HCEC 1CT (cell line): Measurements from ENCODE around the gene TSEN15.
A peak's percentile ranks its signal among the peaks of the same experiment; 100 is the strongest.
"Not testable (repeated sequence)": the region's sequence is repeated elsewhere in the genome, so short reads cannot be mapped to it uniquely, and the experiment has no call there.

Experiments used
- DNase-seq: peaks from one replicate; pipeline ENCODE4 v3.0.0-alpha.2; 2017

The TSEN15 gene

GRCh38 chr1:184059887-184060286 is 8.4 kb downstream of the TSEN15 start:
- no peak for DNase-seq

- DNase-seq: peak; percentile 73
These were observed 8.8 kb downstream of the TSEN15 start for GRCh38 chr1:184060316-184060715.

- peak; percentile 83 for DNase-seq
These were observed 10.0 kb downstream of the TSEN15 start for GRCh38 chr1:184061396-184062003.

- no peak for DNase-seq
These were observed 11.2 kb downstream of the TSEN15 start for GRCh38 chr1:184062640-184063286.

- DNase-seq: no peak
These were observed 14.0 kb downstream of the TSEN15 start for GRCh38 chr1:184065559-184065958.

- DNase-seq: no peak
These were observed 16.8 kb downstream of the TSEN15 start for GRCh38 chr1:184068354-184068753.

- no peak for DNase-seq
These were observed 18.1 kb downstream of the TSEN15 start for GRCh38 chr1:184069675-184070074.

GRCh38 chr1:184072376-184072775 is 20.8 kb downstream of the TSEN15 start:
- no peak for DNase-seq

- no peak for DNase-seq
These were observed 22.9 kb downstream of the TSEN15 start for GRCh38 chr1:184074383-184074782.

GRCh38 chr1:184075055-184076029 is 23.8 kb downstream of the TSEN15 start:
- DNase-seq: peak; percentile 59

- DNase-seq: no peak
These were observed 27.2 kb downstream of the TSEN15 start for GRCh38 chr1:184078564-184079249.

GRCh38 chr1:184080309-184080708 is 28.8 kb downstream of the TSEN15 start:
- no peak for DNase-seq

GRCh38 chr1:184082541-184083415 is 31.2 kb downstream of the TSEN15 start:
- no peak for DNase-seq

GRCh38 chr1:184085667-184086066 is 34.1 kb downstream of the TSEN15 start:
- DNase-seq: no peak

- no peak for DNase-seq
These were observed 36.5 kb downstream of the TSEN15 start for GRCh38 chr1:184088037-184088436.

GRCh38 chr1:184093071-184093470 is 41.5 kb downstream of the TSEN15 start:
- DNase-seq: no peak

GRCh38 chr1:184096005-184096404 is 44.5 kb downstream of the TSEN15 start:
- DNase-seq: no peak

GRCh38 chr1:184096580-184096979 is 45.0 kb downstream of the TSEN15 start:
- not testable (repeated sequence) for DNase-seq

- no peak for DNase-seq
These were observed 49.6 kb downstream of the TSEN15 start for GRCh38 chr1:184101141-184101540.

GRCh38 chr1:184101571-184101970 is 50.0 kb downstream of the TSEN15 start:
- no peak for DNase-seq

- DNase-seq: no peak
These were observed 59.0 kb downstream of the TSEN15 start for GRCh38 chr1:184110272-184111204.
